Bone marrow (tissue), 2 donors: Measurements from ENCODE around the gene SGSM2.

ENCODE experiments used
- DNase-seq, 2 donors: peaks; one replicate each; lab custom pipeline; 2025; lab: John Stamatoyannopoulos, UW

The SGSM2 gene

GRCh38 chr17:2369551-2370210 is 32.4 kb downstream of the SGSM2 start:
- no peak for DNase-seq

- no peak for DNase-seq
Measured at GRCh38 chr17:2370211-2370589, 32.9 kb downstream of the SGSM2 start.

GRCh38 chr17:2371183-2372130 is 34.2 kb downstream of the SGSM2 start:
- no peak for DNase-seq

- no peak for DNase-seq
Measured at GRCh38 chr17:2372180-2372579, 34.9 kb downstream of the SGSM2 start.

- DNase-seq: no peak
Measured at GRCh38 chr17:2372681-2373080, 35.4 kb downstream of the SGSM2 start.

- DNase-seq: no peak
Measured at GRCh38 chr17:2373179-2373578, 35.9 kb downstream of the SGSM2 start.

GRCh38 chr17:2374549-2375285 is 37.4 kb downstream of the SGSM2 start:
- no peak for DNase-seq

GRCh38 chr17:2375406-2375805 is 38.1 kb downstream of the SGSM2 start:
- DNase-seq: no peak

- DNase-seq: no peak
Measured at GRCh38 chr17:2376107-2376506, 38.8 kb downstream of the SGSM2 start.

- DNase-seq: no peak
Measured at GRCh38 chr17:2377659-2378058, 40.4 kb downstream of the SGSM2 start.

- DNase-seq: no peak
Measured at GRCh38 chr17:2378905-2379304, 41.6 kb downstream of the SGSM2 start.

- no peak for DNase-seq
Measured at GRCh38 chr17:2379489-2380225, 42.4 kb downstream of the SGSM2 start.

- DNase-seq: no peak
Measured at GRCh38 chr17:2380226-2380922, 43.1 kb downstream of the SGSM2 start.

- DNase-seq: no peak
Measured at GRCh38 chr17:2380950-2381649, 43.8 kb downstream of the SGSM2 start.

GRCh38 chr17:2383628-2384167 is 46.4 kb downstream of the SGSM2 start:
- no peak for DNase-seq

GRCh38 chr17:2384439-2385127 is 47.3 kb downstream of the SGSM2 start:
- no peak for DNase-seq

- DNase-seq: no peak
Measured at GRCh38 chr17:2385240-2386210, 48.2 kb downstream of the SGSM2 start.

GRCh38 chr17:2386400-2387085 is 49.2 kb downstream of the SGSM2 start:
- DNase-seq: no peak
